Posterior vena cava (tissue), 2 donors: Measurements from ENCODE around the gene DDX11. TPM values are rescaled to one million over a fixed set of nuclear protein-coding genes. Genes with fewer than 3 reads are reported as not detected.
"Not testable (repeated sequence)": the region's sequence is repeated elsewhere in the genome, so short reads cannot be mapped to it uniquely, and the experiment has no call there.

Experiments used
- DNase-seq: peaks from one replicate; pipeline ENCODE4 v3.0.0-alpha.2; 2020; ENCODE audit warnings: low spot score
- intact Hi-C, 2 donors: fragments of 100-400 bp; cut with DNase I; formaldehyde crosslinking; loops; one replicate each; pipeline versions ENCODE4 v1.14.1 to v1.14.2; 2022 to 2023
- total RNA-seq, 2 donors: library from RNA; stranded (reverse); fragmentation: NEBNext Ultra II Directional; extraction: Animal tissue kit (Norgen Biotek cat#: 25700); gene quantifications; one replicate each; pipeline ENCODE4 v1.2.1, GENCODE V29; 2021
- donor health status: DM: yes; HTN: yes; CAD: no.
- donor health status: DM: yes; HTN: yes; CAD: no.

The DDX11 gene
- total RNA-seq, 2 donors from 2014 or later, result 9.3 to 16.4 TPM

DNA sequence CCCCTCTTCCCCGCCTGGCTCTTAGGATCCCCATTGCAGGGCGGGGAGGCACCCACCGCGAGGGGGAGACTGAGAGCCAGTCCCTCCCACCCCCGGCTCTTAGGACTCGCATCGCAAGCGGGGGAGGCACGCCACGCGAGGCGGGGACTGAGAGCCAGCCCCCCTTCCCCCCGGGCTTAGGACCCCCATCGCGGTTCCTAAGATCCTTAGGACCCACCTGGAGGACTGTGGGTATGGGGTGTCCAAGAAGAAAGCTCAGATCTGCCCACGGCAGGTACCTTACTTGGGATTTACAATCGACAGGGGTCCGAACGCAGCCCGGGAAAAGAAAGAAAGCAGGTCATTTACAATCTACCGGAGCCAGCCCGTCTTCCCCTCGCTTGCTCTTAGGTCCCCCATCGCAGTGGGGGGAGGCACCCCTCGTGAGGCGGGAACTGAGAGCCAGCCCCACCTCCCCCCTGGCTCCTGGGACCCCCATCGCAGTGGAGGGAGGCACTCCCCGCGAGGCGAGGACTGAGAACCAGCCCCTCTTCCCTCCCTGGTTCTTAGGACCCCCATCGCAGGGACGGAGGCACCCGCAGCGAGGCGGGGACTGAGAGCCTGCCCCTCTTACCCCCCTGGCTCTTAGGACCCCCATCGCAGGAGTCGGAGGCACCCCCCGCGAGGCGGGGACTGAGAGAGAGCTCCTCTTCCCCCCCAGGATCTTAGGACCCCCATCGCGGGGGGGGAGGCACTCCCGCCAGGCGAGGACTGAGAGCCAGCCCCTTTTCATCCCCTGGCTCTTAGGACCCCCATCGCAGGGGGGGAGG is 43.7 kb downstream of the DDX11 start:
- DNase-seq, result no peak
- intact Hi-C loops, result no loop called here

DNA sequence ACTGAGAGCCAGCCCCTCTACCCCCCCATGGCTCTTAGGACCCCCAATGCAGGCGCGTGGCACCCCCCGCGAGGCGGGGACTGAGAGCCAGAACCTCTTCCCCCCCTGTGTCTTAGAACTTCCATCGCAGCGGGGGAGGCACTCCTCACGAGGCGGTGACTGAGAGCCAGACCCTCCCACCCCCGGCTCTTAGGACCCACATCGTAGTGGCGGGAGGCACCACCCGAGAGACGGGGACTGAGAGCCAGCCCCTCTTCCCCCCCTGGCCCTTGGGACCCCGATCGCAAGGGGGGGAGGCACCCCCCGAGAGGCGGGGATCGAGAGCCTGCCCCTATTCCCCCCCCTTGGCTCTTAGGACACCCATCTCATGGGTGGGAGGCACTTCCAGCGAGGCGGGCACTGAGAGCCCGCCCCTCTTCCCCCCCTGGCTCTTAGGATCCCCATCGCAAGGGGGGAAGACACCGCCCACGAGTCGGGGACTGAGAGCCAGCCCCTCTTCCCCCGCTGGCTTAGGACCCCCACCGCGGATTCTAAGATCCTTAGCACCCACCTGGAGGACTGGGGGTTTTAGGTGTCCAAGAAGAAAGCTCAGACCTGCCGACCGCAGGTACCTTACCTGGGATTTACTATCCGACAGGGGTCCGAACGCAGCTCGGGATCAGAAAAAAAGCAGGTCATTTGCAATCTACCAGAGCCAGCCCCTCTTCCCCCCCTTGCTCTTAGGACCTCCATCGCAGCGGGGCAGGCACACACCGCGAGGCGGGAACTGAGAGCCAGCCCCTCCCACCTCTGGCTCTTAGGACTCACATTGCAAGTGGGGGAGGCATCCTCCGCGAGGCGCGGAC is 44.9 kb downstream of the DDX11 start:
- DNase-seq, result peak; percentile 71
- intact Hi-C loops, result no loop called here

DNA sequence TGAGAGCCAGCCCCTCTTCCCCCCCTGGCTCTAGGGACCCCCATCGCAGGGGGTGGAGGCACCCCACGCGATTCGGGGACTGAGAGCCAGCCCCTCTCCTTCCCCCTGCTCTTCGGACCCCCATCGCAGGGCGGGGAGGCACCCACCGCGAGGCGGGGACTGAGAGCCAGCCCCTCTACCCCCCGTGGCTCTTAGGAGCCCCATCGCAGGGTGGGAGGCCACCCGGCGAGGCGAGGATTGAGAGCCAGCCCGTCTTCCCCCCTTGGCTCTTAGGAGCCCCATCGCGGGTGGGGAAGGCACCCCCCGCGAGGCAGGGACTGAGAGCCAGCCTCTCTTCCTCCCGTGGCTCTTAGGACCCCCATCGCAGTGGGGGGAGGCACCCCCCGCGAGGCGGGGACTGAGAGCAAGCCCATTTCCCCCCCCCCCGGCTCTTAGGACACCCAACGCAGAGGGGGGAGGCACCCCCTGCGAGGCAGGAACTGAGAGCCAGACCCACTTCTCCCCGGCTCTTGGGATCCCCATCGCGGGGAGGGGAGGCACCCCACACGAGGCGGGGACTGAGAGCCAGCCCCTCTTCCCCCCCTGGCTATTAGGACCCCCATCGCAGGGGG is 45.6 kb downstream of the DDX11 start:
- peak; percentile 43 for DNase-seq
- intact Hi-C loops, result no loop called here

DNA sequence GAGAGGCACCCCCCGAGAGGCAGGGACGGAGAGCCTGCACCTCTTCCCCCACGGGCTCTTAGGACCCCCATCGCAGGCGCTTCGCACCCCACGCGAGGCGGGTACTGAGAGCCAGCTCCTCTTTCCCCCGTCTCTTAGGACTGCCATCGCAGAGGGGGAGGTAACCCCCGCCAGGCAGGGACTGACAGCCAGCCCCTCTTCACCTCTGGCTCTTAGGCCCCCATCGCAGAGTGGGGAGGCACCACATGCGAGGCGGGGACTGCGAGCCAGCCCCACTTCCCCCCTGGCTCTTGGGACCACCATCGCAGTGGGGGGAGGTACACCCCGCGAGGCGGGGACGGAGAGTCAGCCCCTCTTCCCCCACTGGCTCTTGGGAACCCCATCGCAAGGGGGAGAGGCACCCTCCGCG is 46.1 kb downstream of the DDX11 start:
- intact Hi-C loops, result no loop called here
- peak; percentile 79 for DNase-seq

DNA sequence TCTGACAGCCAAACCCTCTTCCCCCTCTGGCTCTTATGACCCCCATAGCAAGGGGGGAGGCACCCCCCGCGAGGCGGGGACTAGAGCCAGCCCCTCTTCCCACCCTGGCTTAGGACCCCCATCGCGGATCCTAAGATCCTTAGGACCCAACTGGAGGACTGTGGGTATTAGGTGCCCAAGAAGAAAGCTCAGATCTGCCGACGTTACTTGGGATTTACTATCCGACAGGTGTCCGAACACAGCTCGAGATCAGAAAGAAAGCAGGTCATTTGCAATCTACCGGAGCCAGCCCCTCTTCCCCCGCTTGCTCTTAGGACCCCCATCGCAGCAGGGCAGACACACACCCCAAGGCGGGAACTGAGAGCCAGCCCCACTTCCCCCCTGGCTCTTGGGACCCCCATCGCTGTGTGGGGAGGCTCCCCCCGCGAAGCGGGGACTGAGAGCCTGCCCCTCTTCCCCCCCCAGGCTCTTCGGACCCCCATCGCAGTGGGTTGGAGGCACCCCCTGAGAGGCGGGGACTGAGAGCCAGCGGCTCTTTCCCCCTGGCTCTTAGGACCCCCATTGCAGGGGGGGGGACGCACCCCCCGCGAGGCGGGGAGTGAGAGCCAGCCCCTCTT is 46.8 kb downstream of the DDX11 start:
- intact Hi-C loops, result no loop called here
- peak; percentile 75 for DNase-seq

DNA sequence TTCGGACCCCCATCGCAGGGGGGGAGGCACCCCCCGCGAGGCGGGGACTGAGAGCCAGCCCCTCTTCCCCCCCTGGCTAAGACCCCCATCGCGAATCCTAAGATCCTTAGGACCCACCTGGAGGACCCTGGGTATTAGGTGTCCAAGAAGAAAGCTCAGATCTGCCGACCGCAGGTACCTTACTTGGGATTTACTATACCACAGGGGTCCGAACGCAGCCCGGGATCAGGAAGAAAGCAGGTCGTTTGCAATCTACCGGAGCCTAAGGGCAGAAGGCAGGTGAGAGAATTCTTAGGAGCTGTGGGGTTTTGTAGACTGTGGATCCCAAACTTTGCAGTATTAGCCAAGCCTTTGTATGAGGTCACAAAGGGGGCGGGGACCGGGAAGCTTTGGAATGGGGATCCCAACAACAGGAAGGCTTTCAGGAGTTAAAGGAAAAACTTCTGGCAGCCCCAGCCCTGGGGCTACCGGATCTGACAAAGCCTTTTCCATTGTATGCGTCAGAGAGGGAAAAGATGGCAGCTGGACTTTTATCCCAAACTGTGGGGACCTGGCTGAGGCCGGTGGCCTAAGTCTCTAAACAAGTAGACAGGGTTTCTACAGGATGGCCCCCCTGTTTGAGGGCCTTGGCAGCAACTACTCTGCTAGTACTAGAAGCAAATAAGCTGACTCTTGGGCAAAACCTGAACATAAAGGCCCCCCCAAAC is 47.5 kb downstream of the DDX11 start:
- intact Hi-C loops, DNase-seq: not testable (repeated sequence)

DNA sequence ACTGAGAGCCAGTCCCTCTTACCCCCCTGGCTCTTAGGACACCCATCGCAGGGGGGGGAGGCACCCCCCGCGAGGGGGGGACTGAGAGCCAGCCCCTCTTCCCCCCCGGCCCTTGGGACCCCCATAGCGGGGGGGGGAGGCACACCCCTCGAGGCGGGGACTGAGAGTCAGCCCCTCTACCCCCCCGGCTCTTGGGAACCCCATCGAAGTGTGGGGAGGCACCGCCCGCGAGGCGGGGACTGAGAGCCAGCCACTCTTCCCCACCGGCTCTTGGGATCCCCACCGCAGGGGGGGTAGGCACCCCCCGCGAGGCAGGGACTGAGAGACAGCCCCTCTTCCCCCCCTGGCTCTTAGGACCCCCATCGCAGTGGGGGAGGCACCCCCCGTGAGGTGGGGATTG is 48.8 kb downstream of the DDX11 start:
- no peak for DNase-seq
- intact Hi-C loops, result no loop called here

DNA sequence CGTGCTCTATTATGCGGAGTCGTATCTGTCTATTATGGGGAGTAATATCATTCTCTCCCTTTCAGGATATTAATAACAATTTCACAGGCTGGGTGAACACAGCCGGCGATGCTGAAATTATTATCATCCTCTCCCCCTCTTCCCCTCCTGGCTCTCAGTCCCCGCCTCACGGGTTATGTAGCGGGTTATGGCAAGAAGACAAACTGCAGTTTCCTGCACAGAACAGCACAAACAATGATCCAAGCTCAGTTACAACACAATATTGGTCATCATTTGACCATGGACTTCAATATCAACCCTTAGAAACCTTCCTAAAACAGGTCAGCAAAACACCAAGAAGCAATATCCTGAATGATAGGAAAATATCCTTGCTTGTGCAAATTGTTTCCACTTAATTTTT is 50.5 kb downstream of the DDX11 start:
- DNase-seq, intact Hi-C loops: not testable (repeated sequence)

DNA sequence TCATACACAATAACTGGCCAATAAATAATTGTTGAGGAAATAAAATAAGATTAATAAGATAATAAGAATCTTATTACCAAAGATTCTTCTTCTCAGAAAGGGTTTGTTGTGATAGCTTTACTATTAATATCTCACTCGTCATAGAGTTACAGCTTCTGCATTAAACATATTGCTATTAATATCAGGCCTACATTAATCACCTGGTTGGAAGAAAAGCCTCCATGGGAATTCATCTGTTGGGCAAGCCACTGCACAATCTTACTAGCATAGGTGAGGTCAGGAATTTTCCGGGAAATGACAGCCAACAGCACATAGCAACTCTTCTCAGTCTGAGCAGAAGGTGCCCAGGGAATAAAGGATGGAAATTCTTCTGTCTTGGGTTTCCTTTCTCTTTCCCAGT is 51.5 kb downstream of the DDX11 start:
- intact Hi-C loops, DNase-seq: not testable (repeated sequence)

DNA sequence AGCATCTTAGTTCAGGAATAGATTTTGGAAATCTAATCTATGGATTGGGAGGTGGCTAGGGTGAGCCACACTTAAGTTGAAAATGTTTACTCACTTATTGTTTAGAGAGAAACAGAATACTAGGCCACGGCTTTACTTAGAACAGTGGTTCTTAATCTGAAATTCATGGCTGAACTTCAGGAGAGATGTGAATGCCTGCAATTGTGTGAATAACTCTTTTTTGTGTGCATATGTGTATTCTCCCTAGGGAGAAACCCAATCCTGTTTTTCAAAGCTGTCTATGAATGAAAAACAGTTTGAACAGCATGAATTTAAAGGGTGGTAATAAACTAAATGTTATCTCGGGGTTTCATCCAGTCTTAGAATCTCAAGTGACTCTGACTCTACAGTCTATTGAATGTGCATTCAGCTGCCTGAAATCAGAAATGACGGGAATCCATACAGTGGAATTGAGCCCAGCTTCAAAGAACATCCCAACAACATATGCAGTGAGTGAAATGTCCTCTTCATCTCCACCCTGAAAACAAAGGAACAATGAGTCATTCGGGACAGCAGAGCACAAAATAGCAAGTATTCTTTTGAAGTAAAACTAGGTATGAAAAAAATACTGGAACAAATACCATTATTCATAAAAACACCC is 53.7 kb downstream of the DDX11 start:
- DNase-seq, intact Hi-C loops: not testable (repeated sequence)

DNA sequence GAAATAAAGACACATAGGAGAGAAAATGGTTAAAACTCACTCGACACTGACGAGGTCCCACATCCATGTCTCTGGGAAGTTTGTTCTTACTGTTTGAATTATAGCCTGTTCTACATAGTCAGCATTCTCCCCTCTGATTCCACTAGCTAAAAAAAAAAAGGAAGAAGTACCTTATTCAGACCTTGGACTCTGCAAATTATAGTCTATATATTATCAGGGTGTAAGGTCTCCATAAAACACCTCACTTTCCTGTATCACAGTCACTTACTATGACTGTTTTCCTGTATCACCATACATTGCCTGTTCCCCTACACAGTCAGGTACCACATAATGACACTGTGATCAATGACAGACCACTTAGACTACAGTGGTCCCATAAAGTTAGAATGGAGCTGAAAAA is 62.9 kb downstream of the DDX11 start:
- intact Hi-C loops, DNase-seq: not testable (repeated sequence)

DNA sequence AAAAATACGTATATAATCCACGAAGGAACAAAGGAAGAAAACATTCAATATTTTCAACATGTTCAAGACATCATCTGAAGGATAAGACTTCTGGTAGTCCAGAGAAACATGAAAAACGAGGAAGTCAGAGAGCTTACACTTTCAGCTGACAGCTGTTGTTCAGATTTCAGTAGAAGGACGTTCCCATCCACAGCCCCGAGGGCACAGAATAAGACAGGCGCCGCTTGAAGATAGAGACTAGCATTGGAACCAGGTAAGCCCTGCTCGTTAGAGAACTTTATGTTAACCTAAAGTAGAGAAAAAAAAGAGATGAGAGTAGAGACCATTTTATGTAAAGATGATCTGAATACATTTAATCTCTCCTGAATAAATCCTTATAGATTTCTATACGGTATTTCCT is 71.1 kb downstream of the DDX11 start:
- intact Hi-C loops, DNase-seq: not testable (repeated sequence)

DNA sequence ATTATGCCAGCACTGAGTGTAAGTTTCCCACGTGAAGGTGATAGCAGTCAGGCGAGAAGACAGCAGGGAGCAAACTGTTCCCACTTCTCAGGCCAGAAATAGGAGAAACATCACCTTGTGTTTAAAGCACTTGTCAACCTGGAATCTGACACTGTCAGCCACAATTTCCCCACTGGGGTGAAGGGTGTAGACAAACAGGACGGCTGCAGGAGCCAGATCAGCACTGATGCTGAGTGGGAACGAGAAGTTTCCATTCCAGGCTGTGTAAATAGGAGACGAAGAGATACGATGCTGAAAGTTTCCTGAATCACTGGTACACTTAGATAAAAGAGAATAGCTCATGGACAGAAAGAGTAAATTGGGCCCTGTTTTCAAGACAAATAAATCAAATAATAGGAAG is 71.6 kb downstream of the DDX11 start:
- DNase-seq, intact Hi-C loops: not testable (repeated sequence)

DNA sequence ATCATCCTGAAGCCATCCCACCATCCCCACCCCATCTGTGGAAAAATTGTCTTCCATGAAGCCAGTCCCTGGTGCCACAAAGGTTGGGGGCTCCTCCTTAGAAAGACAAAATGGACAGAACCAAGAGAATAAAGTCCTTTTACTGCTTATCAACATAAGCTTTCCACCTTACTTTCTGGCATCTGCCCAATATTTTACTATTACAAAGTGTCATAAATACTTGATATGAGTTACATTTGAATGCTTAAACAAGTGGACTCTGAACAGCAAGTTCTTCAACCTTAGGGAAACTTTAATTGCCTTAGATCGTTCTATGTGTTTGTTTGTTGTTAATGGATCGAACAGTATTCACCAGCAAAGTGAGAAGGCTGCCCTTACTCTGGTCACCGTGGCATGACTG is 73.8 kb downstream of the DDX11 start:
- intact Hi-C loops, DNase-seq: not testable (repeated sequence)

DNA sequence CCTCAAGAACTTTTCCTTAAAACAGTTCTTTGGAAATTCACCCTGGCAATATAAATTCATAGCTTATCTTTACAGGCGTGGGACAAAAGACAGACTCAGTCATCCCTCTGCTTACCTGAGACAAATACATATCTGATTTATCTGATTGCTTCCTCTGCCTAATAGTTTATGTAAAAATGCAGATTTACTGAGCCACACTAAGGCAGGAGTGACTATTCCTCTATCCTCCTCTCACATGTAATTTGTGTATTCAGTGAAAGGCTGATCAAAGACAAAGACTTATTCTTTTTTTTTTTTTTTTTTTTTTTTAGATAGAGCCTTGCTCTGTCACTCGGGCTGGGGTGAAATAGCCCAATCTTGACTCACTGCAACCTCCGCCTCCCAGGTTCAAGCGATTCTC is 77.1 kb downstream of the DDX11 start:
- DNase-seq, intact Hi-C loops: not testable (repeated sequence)
